ENCODE measurements around the gene MOV10. TPM values are rescaled to one million over a fixed set of nuclear protein-coding genes. Genes with fewer than 3 reads are reported as not detected.

Gene MOV10
- total and polyA plus RNA-seq, 9 of the 15 experiments (the other 6 are each of a cell fraction or from before 2014, with no cell fraction given): 16.7 to 105 (median 49.5) TPM

DNA sequence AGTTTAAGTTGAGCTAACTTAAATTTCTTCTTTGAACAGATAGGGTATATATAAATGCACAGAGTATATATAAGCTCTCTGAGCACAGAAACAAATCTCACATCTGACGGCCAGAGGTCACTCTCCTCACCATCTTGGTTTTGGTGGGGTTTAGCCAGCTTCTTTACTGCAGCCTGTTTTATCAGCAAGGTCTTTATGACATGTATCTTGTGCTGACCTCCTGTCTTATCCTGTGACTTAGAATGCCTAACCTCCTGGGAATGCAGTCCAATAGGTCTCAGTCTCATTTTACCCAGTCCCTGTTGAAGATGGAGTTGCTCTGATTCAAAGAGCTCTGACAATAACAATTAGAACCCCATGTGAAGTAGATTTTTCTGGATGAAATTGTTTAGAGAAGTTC, 1.6 kb upstream of the MOV10 start (continued):
- TF ChIP-seq, protein P1, sequence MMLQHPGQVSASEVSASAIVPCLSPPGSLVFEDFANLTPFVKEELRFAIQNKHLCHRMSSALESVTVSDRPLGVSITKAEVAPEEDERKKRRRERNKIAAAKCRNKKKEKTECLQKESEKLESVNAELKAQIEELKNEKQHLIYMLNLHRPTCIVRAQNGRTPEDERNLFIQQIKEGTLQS (IDR thresholded peaks at IDR 0.05): no peak
- TF ChIP-seq, protein P1 (CRISPR knock-in tag; conservative IDR thresholded peaks at IDR 0.05): no peak
- TF ChIP-seq ZBTB2 (IDR thresholded peaks at IDR 0.05) (no peak), POLR3A (IDR thresholded peaks at IDR 0.05; ENCODE audit: borderline replicate concordance, extremely low read depth, insufficient read depth, insufficient read length) (no peak), CBX3 (IDR thresholded peaks at IDR 0.05; ENCODE audit: borderline replicate concordance in 1 of 2, low read length in 2 of 2) (no peak), MAFG (tag; conservative IDR thresholded peaks at IDR 0.05) (no peak), ZNF592 (IDR thresholded peaks at IDR 0.05) (peak; percentile 70), PHB2 (IDR thresholded peaks at IDR 0.05; ENCODE audit: low read depth) (no peak), ATF1 (CRISPR knock-in tag; IDR thresholded peaks at IDR 0.05) (no peak), ATF1 (tag; IDR thresholded peaks at IDR 0.05) (no peak), SOX6 (IDR thresholded peaks at IDR 0.05) (0 out of 2 replicates have a peak, but pooled peaks have one; percentile 19), FOS (IDR thresholded peaks at IDR 0.05; ENCODE audit: extremely low read depth, insufficient read length) (no peak)
- TF ChIP-seq, protein P2, sequence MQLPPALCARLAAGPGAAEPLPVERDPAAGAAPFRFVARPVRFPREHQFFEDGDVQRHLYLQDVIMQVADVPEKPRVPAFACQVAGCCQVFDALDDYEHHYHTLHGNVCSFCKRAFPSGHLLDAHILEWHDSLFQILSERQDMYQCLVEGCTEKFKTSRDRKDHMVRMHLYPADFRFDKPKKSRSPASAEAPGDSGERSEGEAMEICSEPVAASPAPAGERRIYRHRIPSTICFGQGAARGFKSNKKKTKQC (CRISPR knock-in tag; IDR thresholded peaks at IDR 0.05): no peak
